A549 (cell line): ENCODE results near the gene MAGI2.

Experiments used
- KDM5A ChIP-seq: fragments of 200-600 bp; sonication (generic); IDR thresholded peaks from 2 replicates; pipeline ENCODE4 v1.6.1; 2016; ENCODE audit warnings: antibody characterized with exemption, mild to moderate bottlenecking
- POLR2A ChIP-seq: IDR thresholded peaks from 2 replicates; pipeline ENCODE4 v1.6.1; 2012; ENCODE audit warnings: mild to moderate bottlenecking, low read length
- POLR2AphosphoS2 ChIP-seq: conservative IDR thresholded peaks from 2 replicates; pipeline ENCODE4 v1.6.1; 2012; ENCODE audit warnings: low read length, improper control_type of control experiment, inconsistent platforms
- RAD21 ChIP-seq, 2 experiments: fragments of >200 bp in 1 of 2; sonication (Bioruptor Twin) in 1 of 2; formaldehyde crosslinking in 1 of 2; IDR thresholded peaks in 1 of 2; conservative IDR thresholded peaks in 1 of 2; 2 replicates in 1 of 2; 3 replicates in 1 of 2; pipeline ENCODE4 v1.6.1; 2012 to 2018; ENCODE audit warnings: inconsistent platforms in 1 of 2
- SMC3 ChIP-seq: fragments of >200 bp; sonication (Bioruptor Twin); formaldehyde crosslinking; IDR thresholded peaks from 3 replicates; pipeline ENCODE4 v1.6.1; 2018; ENCODE audit warnings: inconsistent platforms
- TF ChIP-seq, protein P1 (sequence below): fragments of >200 bp; sonication (Bioruptor Twin); formaldehyde crosslinking; IDR thresholded peaks from 3 replicates; pipeline ENCODE4 v1.5.1; 2016

DNA sequence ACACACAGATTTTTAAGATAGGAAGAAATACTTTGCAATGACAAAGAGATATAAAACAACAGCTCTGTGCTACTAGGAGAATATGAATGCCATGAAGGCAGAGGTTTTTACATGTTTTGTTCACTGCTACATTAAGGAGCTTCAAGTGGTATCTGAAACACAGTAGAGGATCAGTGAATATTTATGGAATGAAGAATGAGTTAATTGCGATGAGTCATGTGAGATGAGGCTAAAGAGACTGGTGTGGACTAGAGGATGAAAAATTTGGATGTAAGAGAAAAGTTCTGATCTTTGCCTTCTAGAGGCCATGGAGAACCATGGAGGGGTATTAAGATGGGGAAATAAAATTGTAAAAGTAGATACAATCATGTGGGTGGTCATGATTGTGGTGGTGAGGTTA, 1220.7 kb downstream of the MAGI2 start:
- TF ChIP-seq, protein P1, sequence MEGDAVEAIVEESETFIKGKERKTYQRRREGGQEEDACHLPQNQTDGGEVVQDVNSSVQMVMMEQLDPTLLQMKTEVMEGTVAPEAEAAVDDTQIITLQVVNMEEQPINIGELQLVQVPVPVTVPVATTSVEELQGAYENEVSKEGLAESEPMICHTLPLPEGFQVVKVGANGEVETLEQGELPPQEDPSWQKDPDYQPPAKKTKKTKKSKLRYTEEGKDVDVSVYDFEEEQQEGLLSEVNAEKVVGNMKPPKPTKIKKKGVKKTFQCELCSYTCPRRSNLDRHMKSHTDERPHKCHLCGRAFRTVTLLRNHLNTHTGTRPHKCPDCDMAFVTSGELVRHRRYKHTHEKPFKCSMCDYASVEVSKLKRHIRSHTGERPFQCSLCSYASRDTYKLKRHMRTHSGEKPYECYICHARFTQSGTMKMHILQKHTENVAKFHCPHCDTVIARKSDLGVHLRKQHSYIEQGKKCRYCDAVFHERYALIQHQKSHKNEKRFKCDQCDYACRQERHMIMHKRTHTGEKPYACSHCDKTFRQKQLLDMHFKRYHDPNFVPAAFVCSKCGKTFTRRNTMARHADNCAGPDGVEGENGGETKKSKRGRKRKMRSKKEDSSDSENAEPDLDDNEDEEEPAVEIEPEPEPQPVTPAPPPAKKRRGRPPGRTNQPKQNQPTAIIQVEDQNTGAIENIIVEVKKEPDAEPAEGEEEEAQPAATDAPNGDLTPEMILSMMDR, result no peak
- TF ChIP-seq SMC3 (no peak), POLR2AphosphoS2 (no peak), RAD21 (conservative IDR thresholded peaks at IDR 0.05 in 1 of 2, IDR thresholded peaks at IDR 0.05 in 1 of 2) (no peak), POLR2A (no peak), KDM5A (no peak)
